Stimulated activated CD8-positive, alpha-beta memory T cell treated with anti-CD3 and anti-CD28 coated beads, Interleukin-12 subunit alpha, Interleukin-12 subunit beta, amount 100 ng/mL, for 4 hours (primary cell): ENCODE data around the gene SEMA3B.
"Not testable (repeated sequence)": the region's sequence is repeated elsewhere in the genome, so short reads cannot be mapped to it uniquely, and the experiment has no call there.

Experiments used
- DNase-seq: peaks from one replicate; pipeline ENCODE4 v3.0.0-alpha.2; 2020; ENCODE audit warnings: low read depth

The SEMA3B gene

GRCh38 chr3:50294089-50294488 is 25.1 kb downstream of the SEMA3B start:
- DNase-seq, result no peak

GRCh38 chr3:50294492-50295403 is 25.8 kb downstream of the SEMA3B start:
- no peak for DNase-seq

GRCh38 chr3:50295553-50296431 is 26.8 kb downstream of the SEMA3B start:
- no peak for DNase-seq

- DNase-seq, result no peak
Measured at GRCh38 chr3:50296721-50297383, 27.9 kb downstream of the SEMA3B start.

- DNase-seq, result no peak
Measured at GRCh38 chr3:50297384-50297775, 28.4 kb downstream of the SEMA3B start.

DNA sequence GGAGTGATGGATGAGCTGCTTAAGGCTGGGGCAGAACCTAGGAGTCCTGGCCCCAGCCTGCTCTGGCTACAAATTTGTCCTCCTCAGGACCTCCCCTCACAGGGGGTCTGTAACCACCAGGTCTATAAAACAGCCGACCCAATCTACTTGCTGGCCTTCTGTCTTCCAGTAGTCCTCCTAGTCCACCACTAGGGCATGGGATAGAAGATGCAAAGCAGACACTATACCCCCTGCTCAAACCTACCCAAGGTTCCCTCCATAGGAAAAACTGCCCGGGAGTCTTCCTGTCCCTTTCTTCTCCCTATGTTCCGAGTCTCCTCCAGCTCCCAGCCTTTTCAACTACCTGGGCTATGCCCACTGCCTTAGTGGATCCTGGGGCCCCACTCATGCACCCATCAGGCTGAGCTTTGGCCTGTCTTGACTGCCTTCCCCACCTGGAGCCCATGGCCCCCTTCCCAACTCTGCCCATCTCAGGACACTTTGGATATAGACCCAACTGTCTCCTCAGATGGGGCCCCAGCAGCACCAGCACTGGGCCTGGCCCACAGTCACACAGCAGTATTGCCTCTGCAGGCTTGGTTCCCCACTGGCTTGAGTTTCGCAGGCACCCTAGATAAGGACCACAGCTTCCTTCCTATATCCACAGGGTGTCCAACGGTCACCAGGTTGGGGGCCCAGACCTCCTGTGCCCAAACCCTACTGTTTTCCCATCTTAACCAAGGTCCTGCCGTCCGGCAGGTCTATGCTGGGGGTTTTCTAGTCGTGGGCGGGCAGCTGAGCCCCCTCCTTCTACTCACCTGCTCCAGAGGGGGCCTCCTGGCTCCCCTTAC is 29.2 kb downstream of the SEMA3B start:
- DNase-seq, result no peak

DNA sequence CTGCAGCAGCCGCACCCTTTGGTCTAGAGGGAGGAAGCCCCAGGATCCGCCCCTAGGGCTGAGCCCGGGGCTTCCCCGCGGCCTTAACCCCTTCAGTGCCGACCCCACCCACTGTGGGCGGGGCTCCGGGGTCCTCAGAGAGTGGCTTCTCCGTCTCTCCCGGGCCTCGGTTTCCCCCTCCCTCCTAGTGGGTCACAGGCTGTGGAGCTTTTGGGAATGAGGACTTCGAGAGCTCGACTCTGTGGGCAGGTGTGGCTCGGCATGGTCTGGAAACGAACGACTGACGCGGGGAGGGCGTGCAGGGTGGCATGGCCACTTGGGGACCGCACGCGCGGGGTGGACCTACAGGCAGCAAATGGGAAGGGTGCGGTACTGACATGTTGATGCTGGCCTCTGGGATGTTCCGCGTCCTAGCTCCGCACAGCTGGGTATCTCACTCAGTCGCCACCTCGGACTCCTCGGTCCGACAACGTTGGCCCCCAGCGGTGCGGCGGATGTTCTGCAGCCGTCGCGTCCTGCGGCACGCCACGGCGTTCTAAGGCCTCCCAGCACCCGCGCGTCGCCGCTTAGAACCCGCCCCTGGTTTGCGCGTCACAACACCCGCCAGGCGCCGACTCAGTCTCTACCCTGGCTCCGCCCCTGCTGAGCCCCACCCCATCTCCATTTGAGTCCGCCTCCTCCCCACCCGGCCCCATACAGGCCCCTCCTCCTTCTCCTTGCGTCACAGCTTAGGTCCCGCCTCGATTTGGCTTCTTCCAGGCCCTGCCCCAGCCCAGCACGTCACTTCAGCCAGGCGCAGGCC is 30.1 kb downstream of the SEMA3B start, which contains the start of the genes HYAL3 and NAA80:
Gene HYAL3 (minus strand): TSS at position 570 of the 802 bp plus-strand sequence. CDS start 3,803 bp downstream, outside the sequence.
Gene NAA80 (minus strand): TSS at position 570 of the 802 bp plus-strand sequence. CDS start 1,942 bp downstream, outside the sequence.
- peak; percentile 98 for DNase-seq

DNA sequence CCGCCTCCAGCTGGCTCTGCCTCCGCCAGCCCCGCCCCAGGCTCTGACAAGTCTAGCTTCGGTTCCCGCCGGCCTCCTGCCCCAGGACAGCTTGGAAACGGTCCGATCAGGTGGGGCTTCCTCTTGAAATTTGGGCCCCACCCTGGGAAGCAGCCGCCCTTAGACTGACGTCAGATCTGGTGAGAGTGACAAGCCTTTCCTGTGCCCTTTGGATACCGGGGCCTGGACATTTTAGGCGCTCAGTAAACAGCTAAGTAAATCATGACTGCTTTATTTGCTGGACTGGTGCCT is 30.6 kb downstream of the SEMA3B start:
- DNase-seq, result no peak

GRCh38 chr3:50299929-50300680 is 31.2 kb downstream of the SEMA3B start:
- no peak for DNase-seq

DNA sequence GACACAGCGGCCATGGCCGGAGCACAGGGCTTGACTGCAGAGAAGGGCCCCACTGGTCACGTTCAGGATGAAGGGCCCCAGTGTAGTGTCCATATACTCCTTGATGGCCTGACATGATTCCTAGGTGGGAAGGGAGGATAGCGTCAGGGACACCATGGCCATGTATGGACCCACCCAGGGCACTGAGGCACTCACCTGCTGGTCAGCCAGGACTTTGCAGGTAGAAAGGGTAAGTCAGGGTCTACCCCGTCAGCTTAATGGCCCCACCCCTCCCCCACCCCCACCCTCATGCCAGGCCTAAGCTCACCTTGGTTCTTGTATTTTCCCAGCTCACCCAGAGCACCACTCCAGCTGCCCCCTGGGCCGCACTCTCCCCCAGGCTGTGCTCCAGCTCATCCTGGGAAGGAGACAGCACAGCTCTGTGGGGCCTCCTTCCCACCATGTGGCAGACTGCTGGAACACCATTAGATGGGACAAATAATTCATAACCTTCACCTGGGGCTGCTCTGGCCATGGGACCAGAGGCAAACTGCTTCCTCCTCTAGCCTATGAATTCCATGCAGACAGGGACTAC is 31.8 kb downstream of the SEMA3B start:
- DNase-seq, result no peak

GRCh38 chr3:50302095-50303012 is 33.4 kb downstream of the SEMA3B start:
- no peak for DNase-seq

DNA sequence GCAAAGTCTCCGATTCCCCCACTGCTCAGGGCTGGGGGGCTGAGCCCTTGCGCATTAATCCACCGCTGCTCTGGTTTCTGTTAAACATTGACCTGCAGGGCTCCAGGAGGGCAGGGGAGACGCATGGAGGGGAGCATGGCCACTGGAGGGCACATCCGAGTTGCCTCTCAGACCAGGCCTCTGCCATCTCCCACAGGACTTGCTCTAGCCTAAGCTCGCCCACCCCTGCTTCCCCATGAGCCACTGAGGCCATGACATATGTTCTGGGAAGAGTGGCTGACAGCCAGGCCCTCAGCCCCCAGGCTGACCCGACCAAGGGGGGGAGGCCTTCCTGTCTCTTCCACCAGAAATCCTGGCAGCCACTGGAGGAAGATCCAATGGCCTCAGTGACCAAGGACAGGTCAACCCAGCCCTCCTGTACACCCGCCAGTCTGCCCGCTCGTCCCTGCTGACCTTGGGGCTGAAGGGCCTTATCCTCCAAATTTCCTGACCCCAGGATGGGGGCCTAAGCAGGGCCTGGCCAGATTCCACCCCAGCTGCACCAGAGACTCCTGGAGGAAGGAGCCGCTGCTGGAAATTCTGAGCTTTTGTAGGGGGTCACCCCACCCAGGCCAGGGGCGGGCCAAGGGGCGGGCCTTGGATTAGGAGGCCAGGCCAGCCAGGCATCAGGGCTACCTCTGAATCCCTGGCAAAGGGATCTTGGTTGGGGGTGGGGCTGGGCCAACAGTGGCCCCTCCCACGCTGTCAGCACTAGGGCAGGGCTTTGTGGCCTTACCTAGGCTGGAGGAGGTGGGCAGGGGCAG is 34.3 kb downstream of the SEMA3B start, which contains the start of gene HYAL1:
Gene HYAL1 (minus strand): TSS at position 562 of the 803 bp plus-strand sequence. CDS start 618 bp downstream, outside the sequence.
- no peak for DNase-seq

- no peak for DNase-seq
Measured at GRCh38 chr3:50304601-50305000, 35.7 kb downstream of the SEMA3B start.

- DNase-seq, result not testable (repeated sequence)
Measured at GRCh38 chr3:50312041-50312440, 43.1 kb downstream of the SEMA3B start.

DNA sequence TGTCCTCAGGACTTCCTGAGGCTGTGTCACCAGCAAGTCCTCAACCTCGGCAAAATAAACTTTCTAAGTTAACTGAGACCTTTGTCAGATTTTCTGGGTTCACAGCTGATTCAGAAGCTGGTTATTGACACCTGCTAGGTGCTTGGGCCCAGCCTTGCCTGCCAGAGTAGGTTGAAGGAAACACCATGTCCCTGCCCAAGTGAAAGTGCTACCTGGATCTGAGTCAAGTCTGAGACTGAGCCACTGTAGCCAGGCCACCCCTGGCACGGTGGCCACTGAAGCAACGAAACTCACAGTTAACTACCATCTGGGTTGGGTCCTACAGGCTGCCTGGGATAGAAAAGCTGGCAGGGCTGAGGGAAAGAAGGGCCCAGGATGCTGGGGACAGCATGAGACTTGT is 45.4 kb downstream of the SEMA3B start:
- no peak for DNase-seq

- DNase-seq, result no peak
Measured at GRCh38 chr3:50314816-50315215, 45.9 kb downstream of the SEMA3B start.

DNA sequence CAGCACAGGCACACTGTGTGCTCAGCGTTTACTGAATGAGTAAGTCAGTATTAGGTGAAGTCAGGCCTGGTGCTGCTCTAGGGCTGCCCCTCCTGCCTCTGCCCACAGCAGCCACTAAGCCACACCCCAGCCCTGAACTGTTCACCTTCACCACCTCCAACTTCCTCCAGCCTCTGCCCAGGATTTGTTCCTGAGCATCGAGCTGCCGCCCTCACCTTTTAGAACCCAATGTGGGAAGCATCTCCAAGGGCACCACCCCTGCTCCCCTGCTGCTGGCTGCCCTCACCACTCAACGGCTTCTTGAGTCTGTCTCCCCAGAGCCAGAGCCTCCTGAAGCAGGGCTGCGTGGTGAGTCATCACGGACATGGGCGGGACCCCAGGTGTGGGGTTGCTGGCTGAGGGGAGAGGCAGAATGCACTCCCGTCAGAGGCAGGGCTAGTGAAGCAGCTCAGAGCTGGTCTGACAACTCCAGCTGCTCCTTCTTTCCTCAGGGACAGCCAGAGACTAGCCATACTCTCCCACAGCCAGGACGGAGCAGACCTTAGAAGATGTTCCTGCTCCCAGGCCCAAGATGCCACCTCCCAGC is 47.8 kb downstream of the SEMA3B start:
- DNase-seq, result peak; percentile 63
